ENCODE data around the gene OR6X1. TPM values are rescaled to one million over a fixed set of nuclear protein-coding genes. Genes with fewer than 3 reads are reported as not detected.

The OR6X1 gene, protein sequence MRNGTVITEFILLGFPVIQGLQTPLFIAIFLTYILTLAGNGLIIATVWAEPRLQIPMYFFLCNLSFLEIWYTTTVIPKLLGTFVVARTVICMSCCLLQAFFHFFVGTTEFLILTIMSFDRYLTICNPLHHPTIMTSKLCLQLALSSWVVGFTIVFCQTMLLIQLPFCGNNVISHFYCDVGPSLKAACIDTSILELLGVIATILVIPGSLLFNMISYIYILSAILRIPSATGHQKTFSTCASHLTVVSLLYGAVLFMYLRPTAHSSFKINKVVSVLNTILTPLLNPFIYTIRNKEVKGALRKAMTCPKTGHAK
- not detected for total RNA-seq

DNA sequence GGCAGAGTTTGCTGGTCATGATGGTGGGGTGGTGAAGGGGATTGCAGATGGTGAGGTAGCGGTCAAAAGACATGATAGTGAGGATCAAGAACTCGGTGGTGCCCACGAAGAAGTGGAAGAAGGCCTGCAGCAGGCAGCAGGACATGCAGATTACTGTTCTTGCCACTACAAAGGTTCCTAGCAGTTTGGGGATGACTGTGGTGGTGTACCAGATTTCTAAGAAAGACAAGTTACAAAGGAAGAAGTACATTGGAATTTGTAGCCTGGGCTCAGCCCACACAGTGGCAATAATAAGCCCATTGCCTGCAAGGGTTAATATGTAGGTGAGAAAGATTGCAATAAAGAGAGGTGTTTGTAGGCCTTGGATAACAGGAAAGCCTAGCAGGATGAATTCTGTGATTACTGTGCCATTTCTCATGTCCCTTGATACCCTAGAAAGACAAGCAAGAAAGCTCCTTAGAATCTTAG, at the start of gene OR6X1:
OR6X1 (minus strand) TSS at position 418 of the 468 bp plus-strand sequence; CDS start at position 418, 0 bp downstream.

GRCh38 chr11:123741159-123742030, 12.9 kb downstream of the OR6X1 start, which contains the start of gene ZNF202:
Gene ZNF202, minus strand, starts transcription at chr11:123741660. Its CDS starts 10,772 bp downstream, at chr11:123730888.

Other genes with a start within 250 kb of the OR6X1 start
- gene SCN3B, start 99.9 kb downstream of the OR6X1 start, total RNA-seq, result under 1 TPM in 1 of 2 experiments, not detected in 1; 0.05 TPM
- 10 to 100 TPM; 14.3 to 15.6 TPM for gene ZNF202, start 12.9 kb downstream of the OR6X1 start, total RNA-seq
- not detected for gene OR6M1, start 51.8 kb upstream of the OR6X1 start, total RNA-seq
- gene TMEM225, start 131.2 kb upstream of the OR6X1 start, total RNA-seq, result not detected
- not detected for gene OR8D4, start 147.6 kb upstream of the OR6X1 start, total RNA-seq
- gene OR4D5, start 185.1 kb upstream of the OR6X1 start, total RNA-seq, result not detected
- gene OR6T1, start 189.3 kb upstream of the OR6X1 start, total RNA-seq, result not detected
- not detected for gene OR10S1, start 223.3 kb upstream of the OR6X1 start, total RNA-seq
- gene OR10G6, start 240.6 kb upstream of the OR6X1 start, total RNA-seq, result not detected